ENCODE results near the gene PPIL4.
"Not testable (repeated sequence)": the region's sequence is repeated elsewhere in the genome, so short reads cannot be mapped to it uniquely, and the experiment has no call there.

PPIL4 gene

GRCh38 chr6:149483334-149483725 lies 62.5 kb downstream of the PPIL4 start:
- DNase-seq = peak; percentile 53

- DNase-seq = peak; percentile 58
Measured at GRCh38 chr6:149482545-149483333, 63.1 kb downstream of the PPIL4 start.

- peak; percentile 84 for DNase-seq
Measured at GRCh38 chr6:149480502-149481280, 65.2 kb downstream of the PPIL4 start.

GRCh38 chr6:149478631-149479314 lies 67.1 kb downstream of the PPIL4 start:
- DNase-seq = no peak

- no peak for DNase-seq
Measured at GRCh38 chr6:149477544-149477943, 68.3 kb downstream of the PPIL4 start.

- DNase-seq = no peak
Measured at GRCh38 chr6:149476789-149477455, 68.9 kb downstream of the PPIL4 start.

GRCh38 chr6:149474108-149474935 lies 71.5 kb downstream of the PPIL4 start:
- no peak for DNase-seq

- DNase-seq = peak; percentile 43
Measured at GRCh38 chr6:149473080-149474052, 72.5 kb downstream of the PPIL4 start.

GRCh38 chr6:149472241-149472640 lies 73.6 kb downstream of the PPIL4 start:
- no peak for DNase-seq

GRCh38 chr6:149471801-149472200 lies 74.0 kb downstream of the PPIL4 start:
- peak; percentile 52 for DNase-seq

- DNase-seq = no peak
Measured at GRCh38 chr6:149470948-149471347, 74.9 kb downstream of the PPIL4 start.

- no peak for DNase-seq
Measured at GRCh38 chr6:149468179-149468578, 77.7 kb downstream of the PPIL4 start.

GRCh38 chr6:149467265-149467664 lies 78.6 kb downstream of the PPIL4 start:
- DNase-seq = no peak

- DNase-seq = no peak
Measured at GRCh38 chr6:149464411-149464810, 81.4 kb downstream of the PPIL4 start.

- DNase-seq = no peak
Measured at GRCh38 chr6:149463781-149464180, 82.1 kb downstream of the PPIL4 start.

GRCh38 chr6:149462712-149463111 lies 83.1 kb downstream of the PPIL4 start:
- DNase-seq = not testable (repeated sequence)

GRCh38 chr6:149461670-149462069 lies 84.2 kb downstream of the PPIL4 start:
- no peak for DNase-seq

- not testable (repeated sequence) for DNase-seq
Measured at GRCh38 chr6:149460249-149460648, 85.6 kb downstream of the PPIL4 start.

GRCh38 chr6:149459761-149460160 lies 86.1 kb downstream of the PPIL4 start:
- no peak for DNase-seq

GRCh38 chr6:149458806-149459205 lies 87.0 kb downstream of the PPIL4 start:
- no peak for DNase-seq

GRCh38 chr6:149458196-149458595 lies 87.6 kb downstream of the PPIL4 start:
- no peak for DNase-seq

Measured in CD4-positive, alpha-beta T cell treated with Interleukin-17A for 1 hour (primary cell).